Urothelium cell line (cell line): ENCODE measurements around the gene IQSEC3.

ENCODE experiments used
- DNase-seq: peaks from one replicate; pipeline ENCODE4 v3.0.0; 2011; ENCODE audit warnings: low spot score, mixed read lengths
- FAIRE-seq: peaks from 2 replicates; lab custom pipeline; 2011; peaks lifted over from hg19 to GRCh38; lab: Jason Lieb, UNC

The IQSEC3 gene

GRCh38 chr12:190881-191280 lies 124.3 kb downstream of the IQSEC3 start:
- DNase-seq (no peak), FAIRE-seq (no peak)

GRCh38 chr12:191541-191940 lies 125.0 kb downstream of the IQSEC3 start:
- peak; percentile 27 for FAIRE-seq
- DNase-seq, result no peak

GRCh38 chr12:193261-193660 lies 126.7 kb downstream of the IQSEC3 start:
- FAIRE-seq, result no peak

GRCh38 chr12:194276-194675 lies 127.7 kb downstream of the IQSEC3 start:
- no peak for FAIRE-seq
- no peak for DNase-seq

More at GRCh38 chr12:193261-193660, 126.7 kb downstream of the IQSEC3 start:
- no peak for DNase-seq

- DNase-seq (no peak), FAIRE-seq (no peak)
Observed at GRCh38 chr12:195156-195555, 128.6 kb downstream of the IQSEC3 start.

GRCh38 chr12:195951-196350 lies 129.4 kb downstream of the IQSEC3 start:
- FAIRE-seq (no peak), DNase-seq (no peak)

GRCh38 chr12:196436-196835 lies 129.9 kb downstream of the IQSEC3 start:
- DNase-seq, result no peak
- FAIRE-seq, result no peak

GRCh38 chr12:197347-197746 lies 130.8 kb downstream of the IQSEC3 start:
- DNase-seq (no peak), FAIRE-seq (no peak)

GRCh38 chr12:197911-198695 lies 131.5 kb downstream of the IQSEC3 start:
- FAIRE-seq, result peak; percentile 30
- no peak for DNase-seq

GRCh38 chr12:198705-199104 lies 132.1 kb downstream of the IQSEC3 start:
- FAIRE-seq, result no peak
- no peak for DNase-seq

- no peak for DNase-seq
- FAIRE-seq, result no peak
Observed at GRCh38 chr12:201361-201760, 134.8 kb downstream of the IQSEC3 start.

GRCh38 chr12:202081-202731 lies 135.6 kb downstream of the IQSEC3 start:
- DNase-seq (no peak), FAIRE-seq (no peak)

- DNase-seq (no peak), FAIRE-seq (no peak)
Observed at GRCh38 chr12:203074-203461, 136.5 kb downstream of the IQSEC3 start.

- DNase-seq, result no peak
- no peak for FAIRE-seq
Observed at GRCh38 chr12:203462-204260, 137.1 kb downstream of the IQSEC3 start.

- DNase-seq (no peak), FAIRE-seq (no peak)
Observed at GRCh38 chr12:204261-204678, 137.7 kb downstream of the IQSEC3 start.

- no peak for FAIRE-seq
- no peak for DNase-seq
Observed at GRCh38 chr12:205026-205425, 138.5 kb downstream of the IQSEC3 start.

- no peak for DNase-seq
Observed at GRCh38 chr12:206746-207440, 140.3 kb downstream of the IQSEC3 start.

GRCh38 chr12:207804-208203 lies 141.2 kb downstream of the IQSEC3 start:
- FAIRE-seq (no peak), DNase-seq (no peak)

More at GRCh38 chr12:206746-207440, 140.3 kb downstream of the IQSEC3 start:
- no peak for FAIRE-seq

- no peak for FAIRE-seq
- DNase-seq, result no peak
Observed at GRCh38 chr12:208813-209212, 142.2 kb downstream of the IQSEC3 start.

GRCh38 chr12:209246-209645 lies 142.7 kb downstream of the IQSEC3 start:
- no peak for FAIRE-seq

GRCh38 chr12:209851-210250 lies 143.3 kb downstream of the IQSEC3 start:
- no peak for FAIRE-seq
- no peak for DNase-seq

More at GRCh38 chr12:209246-209645, 142.7 kb downstream of the IQSEC3 start:
- DNase-seq, result no peak
